Measurements from ENCODE around the gene HNRNPUL1.

The HNRNPUL1 gene

GRCh38 chr19:41309180-41310032 is 45.2 kb downstream of the HNRNPUL1 start:
- DNase-seq: no peak

GRCh38 chr19:41310033-41310831 is 46.1 kb downstream of the HNRNPUL1 start, which contains the start of gene CCDC97:
Gene CCDC97, plus strand, starts transcription at chr19:41310172. Its CDS starts 139 bp downstream, at chr19:41310311.
- DNase-seq: peak; percentile 40

GRCh38 chr19:41311072-41311471 is 46.9 kb downstream of the HNRNPUL1 start:
- DNase-seq: no peak

- no peak for DNase-seq
Measured at GRCh38 chr19:41311613-41312012, 47.4 kb downstream of the HNRNPUL1 start.

GRCh38 chr19:41316306-41316920 is 52.2 kb downstream of the HNRNPUL1 start:
- DNase-seq: no peak

GRCh38 chr19:41318696-41319499 is 54.7 kb downstream of the HNRNPUL1 start:
- DNase-seq: no peak

- no peak for DNase-seq
Measured at GRCh38 chr19:41319500-41320184, 55.5 kb downstream of the HNRNPUL1 start.

GRCh38 chr19:41320185-41320518 is 56.0 kb downstream of the HNRNPUL1 start:
- DNase-seq: no peak

- no peak for DNase-seq
Measured at GRCh38 chr19:41320568-41320967, 56.4 kb downstream of the HNRNPUL1 start.

GRCh38 chr19:41321204-41321599 is 57.0 kb downstream of the HNRNPUL1 start:
- no peak for DNase-seq

- DNase-seq: peak; percentile 52
Measured at GRCh38 chr19:41321600-41322270, 57.6 kb downstream of the HNRNPUL1 start.

- no peak for DNase-seq
Measured at GRCh38 chr19:41322451-41322850, 58.3 kb downstream of the HNRNPUL1 start.

GRCh38 chr19:41323023-41323422 is 58.9 kb downstream of the HNRNPUL1 start:
- DNase-seq: no peak

- peak; percentile 82 for DNase-seq
Measured at GRCh38 chr19:41323430-41324125, 59.4 kb downstream of the HNRNPUL1 start.

- no peak for DNase-seq
Measured at GRCh38 chr19:41324231-41324702, 60.1 kb downstream of the HNRNPUL1 start.

GRCh38 chr19:41324921-41325639 is 60.9 kb downstream of the HNRNPUL1 start:
- no peak for DNase-seq

- no peak for DNase-seq
Measured at GRCh38 chr19:41325640-41325946, 61.4 kb downstream of the HNRNPUL1 start.

GRCh38 chr19:41325947-41326706 is 62.0 kb downstream of the HNRNPUL1 start:
- peak; percentile 15 for DNase-seq

GRCh38 chr19:41327076-41327575 is 63.0 kb downstream of the HNRNPUL1 start:
- DNase-seq: no peak

Data from amniotic stem cell (primary cell).